GM12892 (cell line): ENCODE results near the gene TBL1XR1.
A peak's percentile ranks its signal among the peaks of the same experiment; 100 is the strongest.

Experiments used
- DNase-seq: peaks from one replicate; pipeline ENCODE4 v3.0.0; 2011; ENCODE audit not compliant: insufficient read length
- FAIRE-seq: peaks from 2 replicates; lab custom pipeline; 2011; peaks lifted over from hg19 to GRCh38; lab: Jason Lieb, UNC
- POLR2A ChIP-seq: IDR thresholded peaks from 2 replicates; pipeline ENCODE4 v1.6.1; 2011; ENCODE audit warnings: low read depth, low read length, control low read depth
- POLR2AphosphoS5 ChIP-seq: IDR thresholded peaks from 2 replicates; pipeline ENCODE4 v1.6.1; 2011; ENCODE audit warnings: low read depth, low read length, control low read depth
- TAF1 ChIP-seq: IDR thresholded peaks from 2 replicates; pipeline ENCODE4 v1.6.1; 2011; ENCODE audit warnings: low read depth, mild to moderate bottlenecking, control low read depth, low read length, borderline replicate concordance

TBL1XR1 gene

DNA sequence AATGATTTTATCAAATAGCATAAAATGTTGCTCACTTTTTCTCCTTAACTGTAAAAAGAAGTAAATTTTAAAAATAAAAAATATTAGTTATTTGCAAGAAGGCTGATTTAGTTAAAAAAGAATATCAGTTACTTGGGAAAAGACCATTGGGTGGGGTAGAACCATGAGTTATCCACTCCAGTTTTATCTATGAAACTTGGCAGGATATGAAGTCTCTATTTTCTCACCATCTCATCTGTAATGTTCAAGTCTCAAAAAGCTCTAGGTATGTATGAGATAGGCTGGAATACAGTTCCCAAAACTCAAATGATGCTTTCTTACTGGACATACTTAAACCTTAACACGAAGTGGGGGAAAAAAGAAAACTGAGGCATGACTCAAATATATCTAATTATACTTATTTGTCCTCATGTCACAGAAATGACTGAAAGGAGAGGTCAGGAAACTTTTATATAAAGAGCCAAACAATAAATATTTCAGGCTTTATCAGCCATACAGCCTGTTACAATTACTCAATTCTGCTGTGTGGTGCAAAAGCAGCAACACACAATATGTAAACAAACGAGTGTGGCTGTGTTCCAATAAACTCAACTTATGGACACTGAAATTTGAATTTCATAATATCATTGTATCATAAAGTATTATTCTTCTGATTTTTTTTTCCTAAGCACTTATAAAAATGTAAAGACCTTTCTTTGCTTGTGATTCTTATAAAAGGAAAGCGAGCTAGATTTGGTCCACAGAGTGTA, 131.8 kb downstream of the TBL1XR1 start:
- FAIRE-seq = no peak
- DNase-seq = no peak
- TF ChIP-seq TAF1 (no peak), POLR2A (no peak), POLR2AphosphoS5 (no peak)

DNA sequence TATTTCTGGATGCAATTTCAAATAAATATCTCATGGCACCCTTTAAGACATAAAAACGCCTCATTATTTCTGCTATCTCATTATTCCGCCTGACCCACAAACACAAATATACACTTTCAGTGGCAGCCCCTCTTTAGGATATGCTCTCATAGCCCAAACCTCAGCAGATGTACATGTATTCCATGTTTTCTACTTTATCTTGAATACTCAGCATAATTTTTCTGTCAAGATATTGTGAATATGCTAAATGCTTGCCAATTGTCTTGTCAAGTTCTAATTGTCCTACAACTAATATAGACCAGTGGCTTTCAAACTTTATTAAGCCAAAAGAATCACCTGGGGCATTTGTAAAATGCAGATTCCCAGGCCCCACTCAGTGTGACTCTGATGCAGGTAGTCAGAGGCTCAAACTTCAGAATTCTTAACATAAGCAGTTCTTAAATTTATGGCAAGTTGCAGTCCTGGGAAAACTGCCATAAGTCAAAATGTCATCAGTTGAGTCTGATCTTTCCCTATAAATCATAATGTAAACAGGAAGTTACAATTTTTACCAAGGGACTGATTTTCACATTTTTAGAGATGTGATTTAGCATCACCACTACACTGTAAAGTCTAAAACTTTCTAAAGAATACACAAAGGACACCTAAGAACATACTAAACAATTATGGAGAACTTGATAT, 135.1 kb downstream of the TBL1XR1 start:
- DNase-seq (no peak), FAIRE-seq (no peak)
- no peak for TF ChIP-seq TAF1
- no peak for TF ChIP-seq POLR2A
- no peak for TF ChIP-seq POLR2AphosphoS5

DNA sequence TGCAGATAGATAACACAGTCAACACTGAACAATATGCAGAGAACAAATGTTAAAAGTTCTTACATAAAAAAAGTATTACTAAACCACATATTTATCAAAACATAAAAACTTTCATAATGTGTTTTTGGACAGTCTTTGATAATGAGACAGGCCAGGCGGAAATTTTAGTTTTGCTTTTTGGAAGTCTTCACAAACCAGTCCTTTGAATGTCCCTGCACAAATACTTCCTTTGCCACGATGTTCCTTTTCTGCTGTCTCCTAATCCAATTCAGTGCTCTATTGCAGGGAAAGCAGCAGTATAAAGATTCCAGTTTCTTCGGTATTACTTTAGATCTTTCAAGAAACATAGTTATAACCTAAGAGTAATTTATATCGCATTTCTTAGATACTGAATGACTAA, 135.9 kb downstream of the TBL1XR1 start:
- FAIRE-seq (no peak), DNase-seq (no peak)
- TF ChIP-seq POLR2A (no peak), POLR2AphosphoS5 (no peak), TAF1 (no peak)

DNA sequence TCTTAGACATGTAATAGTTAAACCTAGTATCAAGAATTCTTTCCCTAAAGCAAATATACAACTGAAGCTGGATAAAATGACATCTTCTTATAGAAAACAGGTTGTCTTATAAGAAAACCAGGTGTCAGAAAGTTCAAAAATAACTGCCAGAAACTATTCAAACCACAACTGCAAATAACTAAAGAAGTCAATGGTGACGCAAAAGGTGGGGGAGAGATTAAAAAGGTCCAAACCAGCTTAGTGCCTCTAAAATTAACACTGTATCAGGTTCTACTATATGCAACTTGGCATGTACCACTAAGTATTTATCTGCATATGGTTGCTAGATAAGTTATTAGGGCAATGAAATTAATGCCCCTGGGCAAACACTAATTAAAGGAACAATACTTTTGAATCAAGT, 136.8 kb downstream of the TBL1XR1 start:
- FAIRE-seq = no peak
- no peak for TF ChIP-seq POLR2AphosphoS5
- no peak for TF ChIP-seq TAF1
- TF ChIP-seq POLR2A = no peak
- DNase-seq = no peak

DNA sequence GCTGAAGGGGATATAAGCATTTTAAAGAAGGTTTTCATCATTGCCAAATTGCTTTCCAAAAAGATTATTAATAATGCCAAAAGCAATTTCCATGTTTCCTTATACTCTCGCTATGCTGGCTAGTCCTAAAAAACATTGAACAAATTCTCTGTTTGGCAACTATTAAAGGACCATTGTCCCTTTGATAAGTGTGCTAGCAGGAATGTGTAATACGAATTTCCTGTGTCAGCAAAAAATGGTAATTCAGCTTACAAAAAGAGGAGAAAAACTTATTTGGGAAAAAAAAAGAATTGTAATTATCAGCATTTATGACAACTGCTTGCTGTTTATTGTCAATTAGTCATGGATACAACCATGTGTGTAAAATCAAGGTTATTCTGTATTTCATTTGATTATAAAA, 138.6 kb downstream of the TBL1XR1 start:
- TF ChIP-seq POLR2AphosphoS5 = no peak
- no peak for TF ChIP-seq POLR2A
- no peak for TF ChIP-seq TAF1
- FAIRE-seq = no peak
- DNase-seq = no peak

DNA sequence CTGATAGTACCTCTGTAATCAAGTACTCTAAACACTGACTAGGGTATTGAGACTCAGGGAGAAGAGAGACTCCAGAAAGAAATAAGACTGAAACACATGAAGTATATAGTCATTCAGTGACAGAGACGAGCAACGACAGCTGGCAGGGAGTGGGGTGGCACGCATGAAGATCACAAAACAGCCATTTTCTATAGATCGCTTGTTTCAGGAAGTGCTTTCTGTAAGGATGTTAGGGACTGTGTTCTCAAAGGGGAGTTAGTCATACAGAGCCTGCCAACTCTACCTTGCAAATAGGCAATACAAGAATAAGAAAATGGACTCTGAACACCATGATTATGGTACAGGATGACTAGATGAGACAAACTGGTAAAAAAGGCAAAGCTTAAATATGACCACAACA, 139.5 kb downstream of the TBL1XR1 start:
- no peak for TF ChIP-seq POLR2A
- TF ChIP-seq TAF1 = no peak
- TF ChIP-seq POLR2AphosphoS5 = no peak
- DNase-seq = peak; percentile 18
- peak; percentile 67 for FAIRE-seq

DNA sequence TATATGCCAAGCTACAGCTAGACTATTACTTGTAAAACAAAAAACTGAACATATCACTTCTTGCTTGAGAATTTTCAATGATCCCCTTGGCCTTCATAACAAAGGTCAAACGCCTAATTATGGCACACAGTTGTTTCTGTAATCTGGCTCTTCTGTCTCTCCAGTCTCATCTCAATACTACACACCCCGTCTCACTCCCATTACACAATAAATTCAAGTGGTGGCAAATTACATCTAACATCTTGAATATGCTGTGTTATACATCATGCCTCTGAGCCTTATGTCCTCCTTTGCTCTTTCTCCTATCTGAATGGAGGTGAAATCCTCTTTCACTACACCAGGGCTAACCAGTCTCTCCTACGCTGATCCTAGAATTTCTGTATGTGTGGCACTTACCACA, 140.4 kb downstream of the TBL1XR1 start:
- DNase-seq (no peak), FAIRE-seq (no peak)
- no peak for TF ChIP-seq POLR2AphosphoS5
- no peak for TF ChIP-seq POLR2A
- TF ChIP-seq TAF1 = no peak

DNA sequence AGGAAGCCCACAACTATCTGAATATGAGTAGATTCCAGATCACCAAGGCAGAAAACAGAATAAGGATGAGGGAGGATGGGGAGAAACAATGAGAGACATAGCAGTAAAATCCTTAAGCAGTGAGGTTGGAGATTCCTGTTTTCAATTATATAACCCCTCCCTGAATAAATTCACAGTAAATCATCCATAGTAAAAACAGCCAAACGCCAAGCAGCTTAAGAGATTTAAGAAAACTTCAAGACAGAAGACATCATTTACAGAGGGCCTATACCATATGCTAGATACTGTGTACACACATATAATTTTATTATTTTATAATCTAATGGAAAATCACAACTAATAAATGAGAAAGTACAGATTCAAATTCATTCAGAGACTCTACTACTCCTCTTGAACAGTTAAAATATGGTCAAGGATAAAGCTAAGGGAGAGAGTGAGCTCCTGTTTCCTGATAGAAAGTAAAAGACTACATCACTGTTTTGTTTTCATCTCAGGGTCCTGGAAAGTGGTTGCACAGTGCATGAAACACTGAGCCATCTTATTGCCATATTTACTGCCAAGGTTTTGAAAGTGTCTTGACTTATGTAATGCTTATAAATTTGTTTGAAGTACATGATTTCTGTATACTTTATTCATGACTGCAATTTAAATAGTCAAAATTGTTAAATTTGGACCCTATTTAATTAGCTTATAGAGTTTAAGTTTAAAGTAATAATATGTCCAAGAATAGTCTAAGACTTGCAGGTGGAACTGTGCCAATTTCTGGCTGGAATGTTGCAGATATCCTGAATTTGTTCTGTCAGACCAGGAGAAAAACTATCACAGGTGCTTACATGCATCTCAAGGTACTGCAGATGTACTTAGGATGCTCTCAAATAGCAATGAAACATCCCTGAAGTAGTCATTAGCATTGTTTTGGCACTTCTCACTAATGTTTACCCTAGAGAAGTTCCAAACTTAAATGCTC, 141.4 kb downstream of the TBL1XR1 start:
- DNase-seq (no peak), FAIRE-seq (no peak)
- TF ChIP-seq POLR2AphosphoS5 = no peak
- no peak for TF ChIP-seq POLR2A
- no peak for TF ChIP-seq TAF1

DNA sequence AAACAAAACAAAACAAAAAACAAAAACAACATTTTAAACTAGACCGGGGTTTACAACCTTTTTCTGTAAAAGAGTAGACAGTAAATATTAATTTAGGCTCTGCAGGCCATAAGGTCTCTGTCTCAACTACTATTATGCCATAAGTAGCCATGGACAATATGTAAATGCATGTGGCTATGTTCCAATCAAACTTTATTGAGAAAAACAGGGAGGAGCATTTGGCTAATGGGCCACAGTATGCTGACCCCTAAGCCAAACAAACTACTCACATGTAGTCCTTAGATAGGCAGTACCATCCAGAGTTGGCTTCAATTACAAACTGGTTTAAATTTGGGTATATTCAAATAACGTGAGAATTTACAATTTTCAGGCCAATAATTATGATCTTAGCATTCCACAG, 144.2 kb downstream of the TBL1XR1 start:
- TF ChIP-seq POLR2A = no peak
- TF ChIP-seq POLR2AphosphoS5 = no peak
- no peak for DNase-seq
- no peak for FAIRE-seq

DNA sequence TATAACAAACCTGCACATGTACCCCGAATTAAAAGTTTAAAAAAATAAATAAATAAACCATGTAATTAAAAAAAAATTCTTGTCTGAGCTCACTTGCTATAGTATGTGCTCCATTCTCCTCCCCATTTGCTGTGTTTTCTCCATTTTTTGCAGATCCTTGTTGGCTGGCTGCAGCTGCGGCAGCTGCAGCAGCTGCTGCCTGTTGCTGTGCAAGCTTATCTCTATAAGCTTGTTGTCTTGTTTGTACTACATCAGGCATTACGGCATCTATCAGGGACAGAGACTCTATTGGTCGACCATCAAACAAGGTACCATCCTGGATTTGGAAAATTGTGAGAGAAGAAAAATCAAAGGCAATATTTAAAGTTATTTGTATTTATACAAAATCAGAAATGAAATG, 145.9 kb downstream of the TBL1XR1 start:
- FAIRE-seq = no peak
- no peak for DNase-seq

More for the DNA sequence above, 145.9 kb downstream of the TBL1XR1 start:
- no peak for TF ChIP-seq POLR2A
- TF ChIP-seq TAF1 = no peak
- TF ChIP-seq POLR2AphosphoS5 = no peak
